Measurements from ENCODE around the gene PACS2. TPM values are rescaled to one million over a fixed set of nuclear protein-coding genes. Genes with fewer than 3 reads are reported as not detected.

Gene PACS2
- polyA plus RNA-seq, 1 of the 3 experiments (the other 2 are of a cell fraction): 42.7 TPM

- Histone ChIP-seq H3K27ac (ENCODE audit: low read depth in 2 of 2, low read length in 1 of 2) (no peak overlapping the region), H3K36me3 (replicated peaks in 1 of 2; ENCODE audit: control insufficient read depth in 1 of 2, insufficient read depth in 2 of 2, low read length in 1 of 2) (no peaks in the 10 kb centered on the region), H3K9ac (no peak overlapping the region), H3K4me2 (no peak overlapping the region), H2AFZ (ENCODE audit: low read depth) (no peak overlapping the region), H3K4me3 (ENCODE audit: low read depth in 2 of 2, low read length in 1 of 2) (no peak overlapping the region), H3F3A (replicated peaks; ENCODE audit: insufficient read depth) (no peaks in the 10 kb centered on the region), H3K79me2 (ENCODE audit: insufficient read depth) (peaks cover 38% of the 10 kb centered on the region; the same call in 1 of the 2 replicates), H3K9me3 (no peaks in the 10 kb centered on the region), H3K9me2 (no peaks in the 10 kb centered on the region), H3K4me1 (ENCODE audit: control insufficient read depth in 1 of 2, insufficient read depth in 2 of 2, low read depth in 1 of 2, low read length in 1 of 2) (peaks cover 0 to 58% of the 10 kb centered on the region in 2 experiments; a peak in 2 of 4 replicates), H3K27me3 (ENCODE audit: insufficient read depth) (no peaks in the 10 kb centered on the region), H4K20me1 (ENCODE audit: insufficient read depth) (peaks cover 45% of the 10 kb centered on the region)
- CTCF ChIA-PET: interaction anchor here (1.1 kb wide), 1 partner anchor 22 kb away, joined by 4 read pairs; no protein-coding TSS in a partner anchor
- no peak for TF ChIP-seq TEAD4 (IDR thresholded peaks at IDR 0.05; ENCODE audit: borderline replicate concordance, insufficient read depth)
- TF ChIP-seq, protein P1, sequence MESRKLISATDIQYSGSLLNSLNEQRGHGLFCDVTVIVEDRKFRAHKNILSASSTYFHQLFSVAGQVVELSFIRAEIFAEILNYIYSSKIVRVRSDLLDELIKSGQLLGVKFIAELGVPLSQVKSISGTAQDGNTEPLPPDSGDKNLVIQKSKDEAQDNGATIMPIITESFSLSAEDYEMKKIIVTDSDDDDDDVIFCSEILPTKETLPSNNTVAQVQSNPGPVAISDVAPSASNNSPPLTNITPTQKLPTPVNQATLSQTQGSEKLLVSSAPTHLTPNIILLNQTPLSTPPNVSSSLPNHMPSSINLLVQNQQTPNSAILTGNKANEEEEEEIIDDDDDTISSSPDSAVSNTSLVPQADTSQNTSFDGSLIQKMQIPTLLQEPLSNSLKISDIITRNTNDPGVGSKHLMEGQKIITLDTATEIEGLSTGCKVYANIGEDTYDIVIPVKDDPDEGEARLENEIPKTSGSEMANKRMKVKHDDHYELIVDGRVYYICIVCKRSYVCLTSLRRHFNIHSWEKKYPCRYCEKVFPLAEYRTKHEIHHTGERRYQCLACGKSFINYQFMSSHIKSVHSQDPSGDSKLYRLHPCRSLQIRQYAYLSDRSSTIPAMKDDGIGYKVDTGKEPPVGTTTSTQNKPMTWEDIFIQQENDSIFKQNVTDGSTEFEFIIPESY (IDR thresholded peaks at IDR 0.05; ENCODE audit: borderline replicate concordance, low read depth): no peak
- TF ChIP-seq, protein P2, sequence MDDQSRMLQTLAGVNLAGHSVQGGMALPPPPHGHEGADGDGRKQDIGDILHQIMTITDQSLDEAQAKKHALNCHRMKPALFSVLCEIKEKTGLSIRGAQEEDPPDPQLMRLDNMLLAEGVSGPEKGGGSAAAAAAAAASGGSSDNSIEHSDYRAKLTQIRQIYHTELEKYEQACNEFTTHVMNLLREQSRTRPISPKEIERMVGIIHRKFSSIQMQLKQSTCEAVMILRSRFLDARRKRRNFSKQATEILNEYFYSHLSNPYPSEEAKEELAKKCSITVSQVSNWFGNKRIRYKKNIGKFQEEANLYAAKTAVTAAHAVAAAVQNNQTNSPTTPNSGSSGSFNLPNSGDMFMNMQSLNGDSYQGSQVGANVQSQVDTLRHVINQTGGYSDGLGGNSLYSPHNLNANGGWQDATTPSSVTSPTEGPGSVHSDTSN (IDR thresholded peaks at IDR 0.05): no peak
- no peak for TF ChIP-seq SIN3A (IDR thresholded peaks at IDR 0.05; ENCODE audit: borderline replicate concordance, low read depth, low read length)
- no peak for TF ChIP-seq ELF1 (IDR thresholded peaks at IDR 0.05)
- no peak for TF ChIP-seq EZH2phosphoT487 (IDR thresholded peaks at IDR 0.05; ENCODE audit: borderline replicate concordance, low read depth)
- TF ChIP-seq FOXM1 (IDR thresholded peaks at IDR 0.05; ENCODE audit: low read depth): no peak
- no peak for TF ChIP-seq USF1 (IDR thresholded peaks at IDR 0.05; ENCODE audit: borderline replicate concordance, low read depth)
- TF ChIP-seq RFX5 (IDR thresholded peaks at IDR 0.05; ENCODE audit: low read length): no peak
- TF ChIP-seq POLR2AphosphoS5 (IDR thresholded peaks at IDR 0.05; ENCODE audit: low read depth, low read length): no peak
- TF ChIP-seq SMC3 (IDR thresholded peaks at IDR 0.05; ENCODE audit: low read depth, low read length): no peak
- TF ChIP-seq, protein P3, sequence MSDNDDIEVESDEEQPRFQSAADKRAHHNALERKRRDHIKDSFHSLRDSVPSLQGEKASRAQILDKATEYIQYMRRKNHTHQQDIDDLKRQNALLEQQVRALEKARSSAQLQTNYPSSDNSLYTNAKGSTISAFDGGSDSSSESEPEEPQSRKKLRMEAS (IDR thresholded peaks at IDR 0.05; ENCODE audit: low read depth): no peak
- no peak for TF ChIP-seq JUND (IDR thresholded peaks at IDR 0.05)
- no peak for TF ChIP-seq YY1 (IDR thresholded peaks at IDR 0.05; ENCODE audit: low read depth)
- TF ChIP-seq GATA2 (CRISPR knock-in tag; IDR thresholded peaks at IDR 0.05): no peak
- no peak for TF ChIP-seq FOXJ3 (CRISPR knock-in tag; IDR thresholded peaks at IDR 0.05)
- no peak for TF ChIP-seq RAD21 (IDR thresholded peaks at IDR 0.05; ENCODE audit: low read length)
- no peak for TF ChIP-seq RXRA (IDR thresholded peaks at IDR 0.05; ENCODE audit: borderline replicate concordance, low read depth)
- WGBS (ENCODE audit: low lambda C conversion rate): 94% methylated on average over 9 of the region's 17 CpGs
- POLR2A ChIA-PET: no interaction called here
- peak; percentile 19 for DNase-seq
Observed at GRCh38 chr14:105329411-105330150, 15.0 kb downstream of the PACS2 start.

Data from SK-N-SH (cell line).